ENCODE data around the gene TMEM198. TPM values are rescaled to one million over a fixed set of nuclear protein-coding genes. Genes with fewer than 3 reads are reported as not detected.
A peak's percentile ranks its signal among the peaks of the same experiment; 100 is the strongest.

TMEM198 gene
- total RNA-seq, 2 donors from 2014 or later, result 1.8 to 4.3 TPM

DNA sequence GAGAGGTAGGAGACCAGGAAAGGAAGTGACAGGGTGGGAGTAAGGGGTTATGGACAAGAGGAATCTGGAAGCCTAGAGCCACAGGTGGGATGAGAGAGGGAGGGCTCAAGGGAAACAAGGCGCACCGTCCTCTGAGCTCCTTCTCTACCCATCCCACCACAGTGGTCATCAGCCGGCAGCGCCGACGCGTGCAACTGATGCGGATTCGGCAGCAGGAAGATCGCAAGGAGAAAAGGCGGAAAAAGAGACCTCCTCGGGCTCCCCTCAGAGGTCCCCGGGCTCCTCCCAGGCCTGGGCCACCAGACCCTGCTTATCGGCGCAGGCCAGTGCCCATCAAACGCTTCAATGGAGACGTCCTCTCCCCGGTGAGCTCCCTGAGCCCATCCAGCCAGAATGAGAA lies 5.2 kb downstream of the TMEM198 start:
- no peak for DNase-seq (ENCODE audit: low spot score)
- TF ChIP-seq, protein P1, sequence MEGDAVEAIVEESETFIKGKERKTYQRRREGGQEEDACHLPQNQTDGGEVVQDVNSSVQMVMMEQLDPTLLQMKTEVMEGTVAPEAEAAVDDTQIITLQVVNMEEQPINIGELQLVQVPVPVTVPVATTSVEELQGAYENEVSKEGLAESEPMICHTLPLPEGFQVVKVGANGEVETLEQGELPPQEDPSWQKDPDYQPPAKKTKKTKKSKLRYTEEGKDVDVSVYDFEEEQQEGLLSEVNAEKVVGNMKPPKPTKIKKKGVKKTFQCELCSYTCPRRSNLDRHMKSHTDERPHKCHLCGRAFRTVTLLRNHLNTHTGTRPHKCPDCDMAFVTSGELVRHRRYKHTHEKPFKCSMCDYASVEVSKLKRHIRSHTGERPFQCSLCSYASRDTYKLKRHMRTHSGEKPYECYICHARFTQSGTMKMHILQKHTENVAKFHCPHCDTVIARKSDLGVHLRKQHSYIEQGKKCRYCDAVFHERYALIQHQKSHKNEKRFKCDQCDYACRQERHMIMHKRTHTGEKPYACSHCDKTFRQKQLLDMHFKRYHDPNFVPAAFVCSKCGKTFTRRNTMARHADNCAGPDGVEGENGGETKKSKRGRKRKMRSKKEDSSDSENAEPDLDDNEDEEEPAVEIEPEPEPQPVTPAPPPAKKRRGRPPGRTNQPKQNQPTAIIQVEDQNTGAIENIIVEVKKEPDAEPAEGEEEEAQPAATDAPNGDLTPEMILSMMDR (IDR thresholded peaks at IDR 0.05), result no peak
- H3K9me3 ChIP-seq, result no peaks in the 10 kb centered on the region
- H3K4me3 ChIP-seq, result no peak overlapping the region
- H3K36me3 ChIP-seq, result no peaks in the 10 kb centered on the region
- peaks cover 0 to 28% of the 10 kb centered on the region in 2 donors for H3K4me1 ChIP-seq
- H3K27me3 ChIP-seq, result no peaks in the 10 kb centered on the region
- no peak overlapping the region for H3K27ac ChIP-seq

DNA sequence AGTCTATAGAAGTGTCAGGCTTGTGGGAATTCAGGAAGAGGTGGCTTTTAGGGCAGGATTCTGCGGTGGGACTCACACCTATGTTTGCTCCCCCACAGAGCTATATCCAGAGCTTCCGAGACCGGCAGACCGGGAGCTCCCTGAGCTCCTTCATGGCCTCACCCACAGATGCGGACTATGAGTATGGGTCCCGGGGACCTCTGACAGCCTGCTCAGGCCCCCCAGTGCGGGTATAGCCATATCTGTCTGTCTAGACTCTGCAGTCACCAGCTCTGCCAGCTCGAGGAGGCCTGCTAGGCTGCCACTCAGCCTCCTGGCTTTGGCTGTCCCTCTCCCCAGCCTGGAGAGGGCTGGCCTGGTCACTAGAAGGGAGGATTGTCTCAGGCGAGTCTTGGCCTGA lies 5.8 kb downstream of the TMEM198 start:
- H3K27me3 ChIP-seq, result no peaks in the 10 kb centered on the region
- no peak for DNase-seq (ENCODE audit: low spot score)
- TF ChIP-seq, protein P1 (IDR thresholded peaks at IDR 0.05), result no peak
- H3K36me3 ChIP-seq, result no peaks in the 10 kb centered on the region
- H3K4me3 ChIP-seq, result no peak overlapping the region
- no peaks in the 10 kb centered on the region for H3K9me3 ChIP-seq
- no peak overlapping the region for H3K27ac ChIP-seq
- peaks cover 0 to 22% of the 10 kb centered on the region in 2 donors for H3K4me1 ChIP-seq

DNA sequence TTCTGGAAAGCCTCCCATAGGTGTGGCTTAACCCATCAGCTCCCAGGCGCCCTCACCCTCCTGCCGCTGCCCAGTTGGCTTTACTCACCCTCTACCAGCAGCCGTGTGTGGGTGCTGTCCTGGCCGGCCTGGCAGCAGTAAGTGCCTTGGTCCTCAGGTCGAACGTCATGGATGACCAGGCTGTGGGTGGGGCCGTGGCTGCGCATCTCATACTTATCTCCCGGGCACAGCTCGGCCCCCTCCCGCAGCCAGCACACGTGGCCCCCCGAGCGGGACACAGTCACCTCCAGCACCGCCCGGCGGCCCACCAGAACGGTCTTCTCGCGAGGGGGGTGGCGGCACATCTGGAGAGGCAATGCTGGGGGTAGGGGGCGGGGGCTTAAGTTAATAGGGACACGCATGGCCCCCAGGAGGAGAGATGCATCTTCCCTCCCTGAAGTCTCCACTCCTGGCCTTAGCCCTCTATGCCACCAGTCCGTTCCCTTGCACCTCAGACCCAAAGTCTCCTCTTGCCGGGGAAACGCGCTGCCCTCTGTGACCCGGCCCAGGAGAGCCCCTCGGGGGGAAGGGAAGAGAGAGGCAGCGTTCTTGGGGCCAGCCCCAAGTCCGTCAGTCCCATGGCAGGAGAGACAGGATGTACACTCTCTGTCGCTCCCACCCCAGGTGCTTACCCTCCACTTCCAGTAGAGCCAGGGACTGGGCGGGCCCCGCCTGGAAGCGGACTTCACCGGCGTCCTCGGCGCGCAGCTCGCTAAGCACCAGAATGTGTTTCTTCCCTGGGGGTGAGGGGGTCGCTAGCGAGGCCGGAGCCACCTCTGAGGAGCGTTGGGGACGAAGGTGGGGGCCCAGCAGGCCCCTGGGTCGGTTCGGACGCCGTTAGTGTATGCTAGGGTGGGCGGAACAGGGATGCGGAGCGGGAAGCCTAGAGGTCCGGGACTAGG lies 7.9 kb downstream of the TMEM198 start:
- peaks cover 0 to 19% of the 10 kb centered on the region in 2 donors for H3K4me1 ChIP-seq
- peaks cover 9% of the 10 kb centered on the region for H3K36me3 ChIP-seq
- peak overlapping the region; percentile 57 to 68 for H3K27ac ChIP-seq
- peak overlapping the region; percentile 45 to 57 for H3K4me3 ChIP-seq
- TF ChIP-seq, protein P1 (IDR thresholded peaks at IDR 0.05), result no peak
- no peaks in the 10 kb centered on the region for H3K9me3 ChIP-seq
- H3K27me3 ChIP-seq, result no peaks in the 10 kb centered on the region
- DNase-seq (ENCODE audit: low spot score), result peak; percentile 62

DNA sequence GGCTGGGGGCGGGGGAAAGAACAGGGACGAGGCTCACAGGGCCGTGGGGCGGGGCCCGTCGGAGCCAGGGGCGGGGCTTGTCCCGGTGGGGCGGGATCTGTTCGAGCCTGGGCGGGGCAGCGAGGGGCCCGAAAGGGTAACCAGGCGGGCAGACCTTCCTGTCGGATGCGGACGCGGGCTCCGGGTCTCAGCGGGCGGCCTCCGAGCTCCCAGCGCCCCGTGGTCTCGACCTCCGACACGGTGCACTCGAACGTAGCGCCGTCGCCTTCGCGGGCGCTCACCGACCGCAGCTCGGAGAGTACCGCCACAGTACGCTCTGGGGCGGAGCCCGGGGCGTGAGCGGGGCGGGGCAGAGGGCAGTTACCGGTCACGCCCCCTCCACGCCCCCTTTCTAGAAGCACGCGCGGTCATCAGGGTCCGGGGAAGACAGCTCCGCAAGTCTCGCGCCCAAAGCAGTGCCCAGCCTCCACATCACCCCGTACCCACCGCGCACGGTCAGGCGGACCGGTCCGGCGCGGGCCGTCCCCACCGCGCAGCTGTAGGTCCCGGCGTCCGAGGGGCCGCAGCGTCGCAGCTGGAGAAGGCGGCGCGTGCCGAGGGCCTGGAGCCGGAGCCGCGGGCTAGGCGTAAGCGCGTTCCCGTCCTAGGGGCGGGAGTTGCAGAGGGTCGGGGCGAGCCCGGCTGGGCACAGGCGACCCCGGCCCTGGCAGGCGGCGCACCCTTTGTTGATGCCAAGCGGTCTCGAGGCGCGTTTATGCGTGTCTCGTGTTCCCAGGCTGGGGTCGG lies 8.7 kb downstream of the TMEM198 start:
- TF ChIP-seq, protein P1 (IDR thresholded peaks at IDR 0.05), result no peak
- Histone ChIP-seq H3K4me3 (peak overlapping the region; percentile 45 to 57), H3K4me1 (peaks cover 0 to 19% of the 10 kb centered on the region in 2 donors), H3K36me3 (peaks cover 11% of the 10 kb centered on the region), H3K9me3 (no peaks in the 10 kb centered on the region), H3K27me3 (no peaks in the 10 kb centered on the region), H3K27ac (peak overlapping the region; percentile 57 to 68)
- peak; percentile 82 for DNase-seq (ENCODE audit: low spot score)

DNA sequence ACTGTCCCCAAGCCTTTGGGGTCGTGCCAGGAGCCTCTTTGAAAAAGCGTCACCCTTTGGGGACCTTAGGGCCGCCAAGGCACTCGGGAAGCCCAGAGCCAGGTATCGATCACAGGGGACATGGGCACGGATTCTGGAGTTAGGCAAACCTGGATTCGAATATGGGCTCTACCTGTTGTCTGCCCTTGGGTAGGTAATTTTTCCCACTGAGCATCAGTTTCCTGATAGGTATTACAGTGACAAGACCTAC lies 9.3 kb downstream of the TMEM198 start:
- Histone ChIP-seq H3K4me3 (peak overlapping the region; percentile 45 to 57), H3K9me3 (no peaks in the 10 kb centered on the region), H3K4me1 (peaks cover 0 to 19% of the 10 kb centered on the region in 2 donors), H3K36me3 (peaks cover 15% of the 10 kb centered on the region), H3K27ac (no peak overlapping the region), H3K27me3 (no peaks in the 10 kb centered on the region)
- no peak for DNase-seq (ENCODE audit: low spot score)
- TF ChIP-seq, protein P1 (IDR thresholded peaks at IDR 0.05), result no peak
